ENCODE measurements around the gene TRNP1.

Gene TRNP1

DNA sequence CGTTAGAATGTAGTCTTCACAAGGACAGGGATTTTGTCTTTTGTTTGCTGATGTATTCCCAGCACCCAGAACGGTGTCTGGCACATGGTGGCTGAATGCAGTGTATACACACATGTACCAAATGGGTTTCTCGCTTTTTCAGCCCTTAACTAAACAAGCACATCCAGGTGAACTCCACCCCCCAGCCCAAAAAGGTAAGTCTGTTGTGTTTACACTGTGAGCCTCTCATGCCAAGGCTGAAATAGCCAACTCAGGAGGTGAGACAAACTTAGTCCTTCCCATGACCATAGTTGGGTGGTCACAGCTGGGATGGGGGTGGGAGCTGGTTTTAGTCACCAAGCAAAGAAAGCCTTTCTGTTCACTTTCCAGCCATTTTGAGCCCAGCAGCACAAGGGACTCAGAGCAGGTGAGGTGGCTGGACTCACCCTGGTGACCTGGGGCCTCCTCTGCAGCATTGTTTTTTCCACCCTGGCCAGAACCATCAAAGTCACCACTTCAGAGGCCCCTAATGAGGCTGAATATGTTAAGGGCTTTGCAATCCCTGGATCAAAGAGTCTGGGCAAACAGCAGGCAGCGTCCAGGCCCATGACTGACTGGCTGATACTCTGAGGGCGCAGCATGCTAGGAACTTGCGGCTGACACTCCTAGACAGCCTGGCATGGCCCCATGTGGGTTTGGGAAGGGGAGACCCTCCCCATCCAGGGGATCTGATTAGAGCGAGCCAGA, 10.4 kb downstream of the TRNP1 start:
- no peak for DNase-seq

GRCh38 chr1:27004471-27005165, 11.1 kb downstream of the TRNP1 start:
- DNase-seq: no peak

DNA sequence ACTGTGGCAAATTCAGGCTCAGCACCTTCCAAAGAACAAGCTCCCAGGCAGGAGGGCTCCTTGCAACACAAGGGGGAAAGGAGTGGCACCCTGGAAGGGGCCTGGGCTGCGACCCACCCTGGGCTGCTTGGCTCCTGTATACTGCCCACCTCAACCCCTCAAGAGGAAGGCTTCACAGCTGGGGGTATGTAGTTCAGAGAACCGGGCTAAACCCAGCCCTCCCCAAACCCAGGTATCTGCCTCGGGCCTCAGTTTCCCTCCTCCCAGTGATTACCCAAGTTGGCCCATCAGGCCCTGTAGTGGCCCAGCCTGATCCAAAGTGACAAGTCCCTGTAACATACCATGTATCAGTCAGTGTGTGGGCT, 11.7 kb downstream of the TRNP1 start:
- no peak for DNase-seq

- DNase-seq: no peak
Observed at GRCh38 chr1:27005648-27006496, 12.4 kb downstream of the TRNP1 start.

- DNase-seq: no peak
Observed at GRCh38 chr1:27006683-27007082, 13.2 kb downstream of the TRNP1 start.

DNA sequence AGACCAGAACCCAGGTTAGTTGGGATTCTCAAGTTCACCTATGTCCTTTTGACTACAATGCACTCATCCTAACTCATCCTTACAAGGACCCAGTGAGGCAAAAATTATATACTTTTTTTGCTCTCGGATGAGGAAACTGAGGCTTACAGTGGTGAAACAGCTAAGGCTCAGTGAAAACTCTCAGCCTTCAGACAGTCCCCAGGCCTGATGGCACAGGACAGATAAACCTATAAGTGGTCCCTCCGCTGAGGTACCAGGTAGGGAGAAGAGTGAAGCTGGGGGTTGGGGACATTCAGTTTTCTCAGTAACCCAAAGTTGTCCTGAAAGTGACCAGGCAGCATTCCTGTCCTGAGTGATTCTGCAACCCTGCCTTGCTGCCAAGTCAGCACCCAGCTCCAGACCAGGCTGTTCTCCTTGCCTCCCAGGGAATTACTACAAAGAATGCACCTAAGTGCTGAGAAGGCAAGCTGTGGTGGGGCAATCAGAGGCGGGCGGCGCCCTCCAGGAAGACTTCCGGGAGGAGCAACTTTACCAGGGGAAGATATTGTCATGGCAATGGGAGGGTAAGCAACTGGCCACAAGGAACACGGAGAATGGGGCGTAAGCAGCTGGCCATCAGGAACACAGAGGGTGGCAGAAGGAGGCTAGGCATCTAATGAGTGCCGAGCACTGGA, 14.6 kb downstream of the TRNP1 start:
- no peak for DNase-seq

DNA sequence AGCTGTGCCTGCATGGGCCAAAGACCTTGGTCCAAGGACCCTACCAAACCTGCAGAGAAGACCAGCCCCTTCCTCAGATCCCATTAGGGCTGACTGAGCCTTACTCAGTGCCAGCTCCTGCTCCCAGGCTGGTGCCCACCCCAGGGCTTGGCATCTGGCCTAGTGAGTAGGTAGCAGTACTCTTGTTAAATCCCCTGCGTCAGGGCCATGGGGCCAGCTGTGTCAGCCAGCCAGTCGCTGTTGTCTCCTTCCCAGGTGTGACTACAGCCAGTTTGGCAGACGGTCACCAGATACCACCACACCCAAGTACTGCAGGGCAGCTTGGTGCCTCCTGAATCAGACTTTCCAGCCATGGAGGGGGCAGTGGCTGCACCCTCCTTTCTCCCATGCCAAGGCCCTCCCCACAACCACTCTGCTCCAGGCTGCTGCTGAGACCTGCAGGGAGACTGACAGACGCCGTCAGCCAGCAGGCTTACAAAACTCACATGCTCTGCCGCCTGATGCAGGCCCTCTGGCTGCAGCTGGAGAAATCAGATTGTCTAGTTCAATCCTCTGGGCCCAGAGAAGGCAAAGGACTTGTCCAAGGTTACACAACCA, 16.2 kb downstream of the TRNP1 start:
- no peak for DNase-seq

DNA sequence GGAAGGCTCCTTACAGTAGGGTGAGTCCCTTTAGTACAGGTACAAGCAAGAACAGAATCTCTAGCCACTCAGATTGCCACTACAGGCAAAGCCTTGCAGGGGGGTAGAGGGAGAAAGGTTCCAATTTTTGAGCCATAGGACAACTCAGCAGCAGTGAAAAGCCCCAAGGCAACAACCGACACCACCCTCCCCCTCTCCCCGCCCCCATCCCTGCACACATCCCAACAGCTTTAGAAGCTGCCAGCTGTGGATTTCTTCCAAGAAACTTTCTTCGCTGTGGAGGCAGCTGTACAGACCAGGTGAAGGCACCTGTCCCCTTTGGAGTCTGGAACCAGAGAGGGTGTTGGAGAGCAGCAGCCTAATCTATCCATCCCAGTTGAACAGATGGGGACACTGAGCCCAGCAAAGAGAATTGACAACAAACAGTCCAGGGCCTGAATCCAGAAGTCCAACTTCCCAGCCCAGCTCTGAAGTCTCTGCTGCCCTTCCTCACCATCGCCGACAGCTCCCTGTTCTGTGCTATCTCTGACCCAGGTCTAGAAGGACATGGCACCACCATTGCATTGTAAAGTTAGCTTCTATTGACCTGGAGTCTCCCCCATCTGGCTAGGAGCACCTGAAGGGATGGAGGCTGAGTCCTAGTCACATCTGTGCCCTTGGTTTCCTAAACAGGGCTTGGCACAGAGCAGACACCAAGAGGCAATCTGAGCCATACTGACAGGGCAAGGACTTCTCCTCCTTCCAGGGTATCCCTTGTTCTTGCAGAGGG, 16.9 kb downstream of the TRNP1 start:
- no peak for DNase-seq

GRCh38 chr1:27011058-27011764, 17.7 kb downstream of the TRNP1 start:
- DNase-seq: no peak

GRCh38 chr1:27011976-27012563, 18.6 kb downstream of the TRNP1 start:
- no peak for DNase-seq

DNA sequence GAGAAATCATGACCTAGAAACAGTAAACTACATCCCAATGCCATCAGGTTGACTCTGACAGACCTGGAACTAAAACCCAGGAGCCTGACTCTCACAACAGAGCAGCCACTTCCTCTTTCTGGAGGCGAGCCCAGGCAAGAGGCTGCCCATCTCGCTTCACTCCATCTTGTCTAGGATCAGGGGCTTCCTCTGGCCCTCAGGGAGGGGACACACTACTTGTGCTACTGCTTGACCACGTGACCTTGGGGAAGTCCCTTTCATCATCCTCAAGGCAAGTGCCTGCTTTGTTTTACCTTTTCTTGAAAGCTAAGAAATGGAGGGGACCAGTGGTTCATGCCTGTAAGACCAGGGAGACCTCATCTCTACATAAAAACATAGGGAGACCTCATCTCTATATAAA, 21.8 kb downstream of the TRNP1 start:
- DNase-seq: no peak

- no peak for DNase-seq
Observed at GRCh38 chr1:27016376-27016775, 22.9 kb downstream of the TRNP1 start.

- DNase-seq: no peak
Observed at GRCh38 chr1:27017207-27017606, 23.7 kb downstream of the TRNP1 start.

- DNase-seq: no peak
Observed at GRCh38 chr1:27018316-27018715, 24.8 kb downstream of the TRNP1 start.

DNA sequence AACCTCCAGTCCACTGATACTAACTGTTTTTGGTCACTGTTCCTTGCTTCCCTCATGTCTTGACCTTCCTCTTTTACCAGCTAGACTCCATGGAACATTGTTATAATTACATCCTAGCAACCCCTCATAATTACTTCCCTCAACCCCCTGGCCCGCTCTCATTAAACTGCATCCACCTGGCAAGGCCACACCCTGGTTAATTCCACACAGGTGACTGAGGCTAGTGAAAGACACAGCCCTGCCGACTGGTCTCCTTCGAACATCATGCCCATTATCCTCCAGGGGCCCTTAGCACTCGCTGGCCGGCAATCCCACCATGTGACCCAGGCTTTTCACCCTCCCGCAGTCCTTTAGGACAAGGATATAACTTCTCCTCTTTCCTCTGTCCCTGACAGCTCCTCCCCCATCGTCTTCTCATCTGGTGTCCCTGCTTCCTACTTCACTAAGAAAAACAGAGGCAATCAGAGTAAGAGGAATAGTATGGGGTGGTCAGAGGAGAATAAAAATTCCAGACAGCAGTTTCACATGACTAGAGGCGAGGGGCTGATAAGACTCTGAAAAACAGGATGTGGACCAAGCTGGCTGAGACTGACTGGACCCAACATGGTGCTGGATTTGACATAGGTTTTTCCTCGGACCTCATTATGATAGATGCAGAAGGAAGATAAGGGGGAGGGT, 28.0 kb downstream of the TRNP1 start:
- no peak for DNase-seq

- no peak for DNase-seq
Observed at GRCh38 chr1:27025718-27026117, 32.2 kb downstream of the TRNP1 start.

- no peak for DNase-seq
Observed at GRCh38 chr1:27026621-27027574, 33.4 kb downstream of the TRNP1 start.

DNA sequence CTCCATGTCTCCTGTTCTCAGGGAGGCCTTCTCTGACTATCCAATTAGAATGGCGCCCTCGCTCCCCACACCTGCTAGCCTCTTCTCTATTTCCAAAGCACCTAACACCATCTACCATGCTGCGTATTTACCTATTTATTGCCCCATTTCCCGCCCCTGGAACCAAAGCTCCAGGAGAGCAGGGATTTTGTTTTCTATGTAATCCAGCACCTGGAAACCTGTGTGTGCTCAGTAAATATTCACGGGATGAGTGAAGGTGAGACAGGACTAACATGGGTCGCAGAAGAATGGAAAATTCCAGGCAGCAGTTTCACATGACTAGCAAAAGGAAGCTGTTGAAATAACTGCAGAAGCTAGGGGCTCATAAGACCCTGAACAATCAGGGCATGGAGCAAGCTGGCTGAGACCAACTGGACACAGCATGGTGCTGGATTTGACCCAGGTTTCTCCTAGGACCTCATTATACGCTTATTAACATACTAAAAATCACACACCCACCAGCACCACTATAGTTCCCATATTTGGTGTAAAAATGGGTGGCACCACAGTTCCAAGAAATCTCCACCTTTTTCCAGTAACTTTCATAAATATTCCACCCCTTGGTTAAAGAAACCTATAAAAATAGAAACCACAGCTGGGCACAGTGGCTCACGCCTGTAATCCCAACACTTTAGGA, 34.2 kb downstream of the TRNP1 start:
- no peak for DNase-seq

- DNase-seq: no peak
Observed at GRCh38 chr1:27029517-27029916, 36.0 kb downstream of the TRNP1 start.

Data from NCI-H446 treated with DMSO at 0.1 percent for 48 hours (cell line).